Renal cortex interstitium (tissue), 11 donors: ENCODE results near the gene PROCA1. TPM values are rescaled to one million over a fixed set of nuclear protein-coding genes. Genes with fewer than 3 reads are reported as not detected.
"Not testable (repeated sequence)": the region's sequence is repeated elsewhere in the genome, so short reads cannot be mapped to it uniquely, and the experiment has no call there.

Source experiments
- DNase-seq, 11 donors: peaks; one replicate each; pipeline ENCODE4 v3.0.0-alpha.2; 2013; ENCODE audit warnings: low read depth in 9 of 11, low spot score in 4 of 11; ENCODE audit errors: extremely low read depth in 1 of 11
- polyA plus RNA-seq, 3 donors: library from polyadenylated mRNA; unstranded; fragments of 120-200 nt; gene quantifications; one replicate each; pipeline ENCODE4 v1.2.1, GENCODE V29; 2013; ENCODE audit not compliant: insufficient read length in 3 of 3

Gene PROCA1
- polyA plus RNA-seq, 3 donors, result 5.9 to 8.7 (median 6.6) TPM

- DNase-seq, result peak in 6 of 11 donors; percentile 86 to 92 (median 88)
These were observed 16.9 kb upstream of the PROCA1 start, which contains the start of gene NEK8 for GRCh38 chr17:28728364-28729200. NEK8 (plus strand) TSS chr17:28728788; CDS start chr17:28728814, 26 bp downstream.

- peak in 8 of 11 donors; percentile 92 to 96 (median 94) for DNase-seq
These were observed 15.2 kb upstream of the PROCA1 start for GRCh38 chr17:28726627-28727491.

GRCh38 chr17:28726226-28726626 is 14.5 kb upstream of the PROCA1 start, which contains the start of gene TLCD1:
TLCD1 (minus strand) TSS chr17:28726233; CDS start chr17:28726097, 136 bp downstream.
- peak in 1 of 11 donors; percentile 54 for DNase-seq

- DNase-seq, result peak in 1 of 11 donors; percentile 32
These were observed 14.1 kb upstream of the PROCA1 start for GRCh38 chr17:28725660-28726225.

GRCh38 chr17:28725166-28725659 is 13.5 kb upstream of the PROCA1 start:
- no peak for DNase-seq

- DNase-seq, result no peak
These were observed 12.9 kb upstream of the PROCA1 start for GRCh38 chr17:28724500-28725165.

GRCh38 chr17:28723836-28724499 is 12.3 kb upstream of the PROCA1 start:
- not testable (repeated sequence) for DNase-seq

GRCh38 chr17:28723159-28723835 is 11.6 kb upstream of the PROCA1 start:
- no peak for DNase-seq

GRCh38 chr17:28722417-28723158 is 10.9 kb upstream of the PROCA1 start:
- DNase-seq, result no peak

GRCh38 chr17:28720997-28721329 is 9.3 kb upstream of the PROCA1 start:
- DNase-seq, result not testable (repeated sequence)

- DNase-seq, result no peak
These were observed 8.7 kb upstream of the PROCA1 start for GRCh38 chr17:28720247-28720996.

GRCh38 chr17:28719021-28719433 is 7.3 kb upstream of the PROCA1 start:
- no peak for DNase-seq

GRCh38 chr17:28718333-28719020 is 6.8 kb upstream of the PROCA1 start:
- DNase-seq, result peak in 3 of 11 donors; percentile 48 to 69 (median 49)

- peak in 9 of 11 donors; percentile 80 to 93 (median 90) for DNase-seq
These were observed 6.1 kb upstream of the PROCA1 start, which contains the start of gene RAB34 for GRCh38 chr17:28717578-28718332. RAB34 (minus strand) TSS chr17:28717868; CDS start chr17:28717266, 602 bp downstream.
